H54 (cell line): ENCODE results near the gene GALK2.
"Not testable (repeated sequence)": the region's sequence is repeated elsewhere in the genome, so short reads cannot be mapped to it uniquely, and the experiment has no call there.

Experiments used
- DNase-seq: peaks from one replicate; pipeline ENCODE4 v3.0.0; 2011; ENCODE audit warnings: low spot score, mixed read lengths; ENCODE audit not compliant: insufficient read length
- FAIRE-seq: peaks from 3 replicates; lab custom pipeline; 2011; peaks lifted over from hg19 to GRCh38; lab: Jason Lieb, UNC
- POLR2A ChIP-seq: IDR thresholded peaks from 2 replicates; pipeline ENCODE4 v1.6.1; 2011; ENCODE audit warnings: low read depth, mild to moderate bottlenecking, low read length

Gene GALK2

GRCh38 chr15:49179433-49180190, 9.6 kb downstream of the GALK2 start:
- TF ChIP-seq POLR2A: no peak
- FAIRE-seq (no peak), DNase-seq (no peak)

- FAIRE-seq (no peak), DNase-seq (no peak)
- TF ChIP-seq POLR2A: no peak
Measured at GRCh38 chr15:49182128-49182527, 12.1 kb downstream of the GALK2 start.

GRCh38 chr15:49183741-49184140, 13.7 kb downstream of the GALK2 start:
- DNase-seq, FAIRE-seq: not testable (repeated sequence)

GRCh38 chr15:49185473-49185872, 15.4 kb downstream of the GALK2 start:
- DNase-seq (no peak), FAIRE-seq (no peak)
- TF ChIP-seq POLR2A: no peak

GRCh38 chr15:49187549-49188245, 17.6 kb downstream of the GALK2 start:
- no peak for TF ChIP-seq POLR2A
- no peak for DNase-seq
- FAIRE-seq: no peak

GRCh38 chr15:49188933-49189332, 18.9 kb downstream of the GALK2 start:
- DNase-seq: no peak
- FAIRE-seq: no peak
- TF ChIP-seq POLR2A: no peak

- DNase-seq (no peak), FAIRE-seq (no peak)
- no peak for TF ChIP-seq POLR2A
Measured at GRCh38 chr15:49189631-49190030, 19.6 kb downstream of the GALK2 start.

GRCh38 chr15:49190586-49190985, 20.5 kb downstream of the GALK2 start:
- FAIRE-seq: no peak
- no peak for DNase-seq

GRCh38 chr15:49191892-49192291, 21.8 kb downstream of the GALK2 start:
- FAIRE-seq (no peak), DNase-seq (no peak)
- no peak for TF ChIP-seq POLR2A

More at GRCh38 chr15:49190586-49190985, 20.5 kb downstream of the GALK2 start:
- TF ChIP-seq POLR2A: no peak

GRCh38 chr15:49196856-49197255, 26.8 kb downstream of the GALK2 start:
- no peak for TF ChIP-seq POLR2A
- FAIRE-seq: no peak
- DNase-seq: no peak

- no peak for FAIRE-seq
- no peak for DNase-seq
- no peak for TF ChIP-seq POLR2A
Measured at GRCh38 chr15:49199666-49200065, 29.6 kb downstream of the GALK2 start.

- no peak for FAIRE-seq
- no peak for TF ChIP-seq POLR2A
Measured at GRCh38 chr15:49200347-49200746, 30.3 kb downstream of the GALK2 start.

GRCh38 chr15:49208102-49208501, 38.1 kb downstream of the GALK2 start:
- not testable (repeated sequence) for FAIRE-seq, DNase-seq

More at GRCh38 chr15:49200347-49200746, 30.3 kb downstream of the GALK2 start:
- no peak for DNase-seq

- FAIRE-seq: no peak
- DNase-seq: no peak
- no peak for TF ChIP-seq POLR2A
Measured at GRCh38 chr15:49212897-49213296, 42.9 kb downstream of the GALK2 start.
